DOHH2 (cell line): ENCODE results near the gene MRPL17.

ENCODE experiments used
- H3F3A ChIP-seq: fragments of 200-600 bp; sonication (generic), shearing (Covaris generic); 2 replicates; pipeline ENCODE4 v1.6.0; 2016; ENCODE audit warnings: antibody characterized with exemption, mild to moderate bottlenecking; ENCODE audit not compliant: control insufficient read depth, insufficient read depth
- H3K27ac ChIP-seq: fragments of 200-600 bp; sonication (generic); 2 replicates; pipeline ENCODE4 v1.5.1; 2014; ENCODE audit warnings: low read depth, mild to moderate bottlenecking, low read length, moderate library complexity
- H3K27me3 ChIP-seq: fragments of 200-600 bp; sonication (generic); 2 replicates; pipeline ENCODE4 v1.6.1; 2014; ENCODE audit warnings: mild to moderate bottlenecking, low read length, mixed read lengths; ENCODE audit not compliant: control insufficient read depth
- H3K36me3 ChIP-seq: fragments of 200-600 bp; sonication (generic); 2 replicates; pipeline ENCODE4 v1.6.1; 2014; ENCODE audit warnings: mild to moderate bottlenecking, low read length, moderate library complexity, mixed read lengths; ENCODE audit not compliant: control insufficient read depth
- H3K4me1 ChIP-seq: fragments of 200-600 bp; sonication (generic); 2 replicates; pipeline ENCODE4 v1.6.1; 2014; ENCODE audit warnings: mild to moderate bottlenecking, low read length, mixed read lengths; ENCODE audit not compliant: control insufficient read depth
- H3K4me2 ChIP-seq: fragments of 200-600 bp; sonication (generic); 2 replicates; pipeline ENCODE4 v1.6.0; 2014; ENCODE audit warnings: mild to moderate bottlenecking, low read length, moderate library complexity
- H3K4me3 ChIP-seq: fragments of 200-600 bp; sonication (generic); 2 replicates; pipeline ENCODE4 v1.5.1; 2014; ENCODE audit warnings: mild to moderate bottlenecking, low read length, mixed read lengths
- H3K79me2 ChIP-seq: fragments of 200-600 bp; sonication (generic); 2 replicates; pipeline ENCODE4 v1.6.1; 2014; ENCODE audit warnings: mild to moderate bottlenecking, low read length, mixed read lengths; ENCODE audit not compliant: control insufficient read depth
- H3K9me2 ChIP-seq: fragments of 200-600 bp; sonication (generic); replicated peaks from 2 replicates; pipeline ENCODE4 v1.6.1; 2014; ENCODE audit warnings: mild to moderate bottlenecking, low read length, mixed read lengths; ENCODE audit not compliant: control insufficient read depth
- H3K9me3 ChIP-seq: fragments of 200-600 bp; sonication (generic); 2 replicates; pipeline ENCODE4 v1.6.1; 2014; ENCODE audit warnings: antibody characterized with exemption, low read length, mixed read lengths; ENCODE audit not compliant: control insufficient read depth, insufficient read depth
- H4K20me1 ChIP-seq: fragments of 200-600 bp; sonication (generic); 2 replicates; pipeline ENCODE4 v1.6.0; 2014; ENCODE audit warnings: low read depth, mild to moderate bottlenecking, antibody characterized with exemption, low read length, moderate library complexity; ENCODE audit not compliant: control insufficient read depth, insufficient read depth
- EZH2phosphoT487 ChIP-seq: fragments of 200-600 bp; sonication (generic); IDR thresholded peaks from 2 replicates; pipeline ENCODE4 v1.6.1; 2017; ENCODE audit warnings: borderline replicate concordance, mild to moderate bottlenecking, antibody characterized with exemption, low read length, moderate library complexity, mixed read lengths
- TF ChIP-seq, protein P1 (sequence below): fragments of 200-600 bp; sonication (generic); IDR thresholded peaks from one replicate; pipeline ENCODE4 v1.5.1; 2014; ENCODE audit warnings: antibody characterized with exemption, mild to moderate bottlenecking, low read depth, low read length; ENCODE audit not compliant: poor library complexity, severe bottlenecking

The MRPL17 gene

DNA sequence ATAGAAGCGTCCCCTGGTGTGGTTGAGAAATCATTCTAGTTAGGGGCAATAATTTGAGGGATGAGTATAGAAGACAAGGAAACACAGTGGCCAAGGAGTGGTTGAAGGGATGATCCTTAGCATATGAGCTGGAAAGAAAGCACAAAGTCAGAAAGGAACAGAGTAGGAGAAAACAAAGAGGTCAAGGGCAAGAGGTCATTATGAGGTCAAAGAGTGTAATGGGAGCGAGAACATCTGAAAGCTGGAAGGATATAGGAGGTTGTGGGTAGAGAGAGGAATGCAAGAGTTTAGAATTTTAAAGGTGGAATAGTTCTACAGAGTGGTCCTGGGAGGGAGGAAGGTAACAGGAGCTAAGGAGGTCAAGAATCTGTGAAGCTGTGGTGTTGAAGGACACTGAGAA, 29.5 kb downstream of the MRPL17 start:
- Histone ChIP-seq H3K9me2 (no peaks in the 10 kb centered on the region), H4K20me1 (no peaks in the 10 kb centered on the region), H3K79me2 (no peaks in the 10 kb centered on the region), H3K4me2 (no peak overlapping the region), H3K4me1 (no peaks in the 10 kb centered on the region), H3K27me3 (peaks cover 33% of the 10 kb centered on the region), H3F3A (no peaks in the 10 kb centered on the region), H3K9me3 (no peaks in the 10 kb centered on the region), H3K36me3 (no peaks in the 10 kb centered on the region), H3K27ac (no peak overlapping the region), H3K4me3 (no peak overlapping the region)
- no peak for TF ChIP-seq EZH2phosphoT487
- TF ChIP-seq, protein P1, sequence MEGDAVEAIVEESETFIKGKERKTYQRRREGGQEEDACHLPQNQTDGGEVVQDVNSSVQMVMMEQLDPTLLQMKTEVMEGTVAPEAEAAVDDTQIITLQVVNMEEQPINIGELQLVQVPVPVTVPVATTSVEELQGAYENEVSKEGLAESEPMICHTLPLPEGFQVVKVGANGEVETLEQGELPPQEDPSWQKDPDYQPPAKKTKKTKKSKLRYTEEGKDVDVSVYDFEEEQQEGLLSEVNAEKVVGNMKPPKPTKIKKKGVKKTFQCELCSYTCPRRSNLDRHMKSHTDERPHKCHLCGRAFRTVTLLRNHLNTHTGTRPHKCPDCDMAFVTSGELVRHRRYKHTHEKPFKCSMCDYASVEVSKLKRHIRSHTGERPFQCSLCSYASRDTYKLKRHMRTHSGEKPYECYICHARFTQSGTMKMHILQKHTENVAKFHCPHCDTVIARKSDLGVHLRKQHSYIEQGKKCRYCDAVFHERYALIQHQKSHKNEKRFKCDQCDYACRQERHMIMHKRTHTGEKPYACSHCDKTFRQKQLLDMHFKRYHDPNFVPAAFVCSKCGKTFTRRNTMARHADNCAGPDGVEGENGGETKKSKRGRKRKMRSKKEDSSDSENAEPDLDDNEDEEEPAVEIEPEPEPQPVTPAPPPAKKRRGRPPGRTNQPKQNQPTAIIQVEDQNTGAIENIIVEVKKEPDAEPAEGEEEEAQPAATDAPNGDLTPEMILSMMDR = no peak

DNA sequence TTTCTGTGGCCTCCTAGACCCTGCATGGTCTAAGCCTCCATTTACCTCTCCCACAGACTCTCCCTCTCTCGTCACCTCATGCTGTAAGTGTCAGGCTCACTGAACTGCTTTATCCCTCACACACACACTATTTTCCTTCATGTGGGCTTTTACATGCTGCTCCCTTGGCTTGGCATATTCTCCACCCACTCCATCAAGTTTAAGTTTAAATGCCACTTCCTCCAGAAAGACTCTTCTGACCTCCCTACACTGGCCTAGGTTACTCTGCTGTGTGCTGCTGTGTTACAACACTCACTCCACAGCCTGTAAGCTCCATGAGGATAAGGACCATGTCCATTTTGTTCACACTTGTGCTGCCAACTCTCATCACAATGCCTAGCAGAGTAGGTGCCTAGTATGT, 30.0 kb downstream of the MRPL17 start:
- no peaks in the 10 kb centered on the region for H3F3A ChIP-seq
- no peaks in the 10 kb centered on the region for H3K9me2 ChIP-seq
- no peaks in the 10 kb centered on the region for H3K36me3 ChIP-seq
- no peak overlapping the region for H3K27ac ChIP-seq
- H3K4me3 ChIP-seq = no peak overlapping the region
- H3K79me2 ChIP-seq = no peaks in the 10 kb centered on the region
- no peaks in the 10 kb centered on the region for H3K4me1 ChIP-seq
- no peaks in the 10 kb centered on the region for H4K20me1 ChIP-seq
- H3K4me2 ChIP-seq = no peak overlapping the region
- H3K27me3 ChIP-seq = peaks cover 29% of the 10 kb centered on the region
- no peak for TF ChIP-seq EZH2phosphoT487
- TF ChIP-seq, protein P1 = no peak
- no peaks in the 10 kb centered on the region for H3K9me3 ChIP-seq

GRCh38 chr11:6652182-6652581, 31.0 kb downstream of the MRPL17 start:
- Histone ChIP-seq H3K36me3 (no peaks in the 10 kb centered on the region), H3F3A (no peaks in the 10 kb centered on the region), H3K27ac (no peak overlapping the region), H3K4me1 (peaks cover 4% of the 10 kb centered on the region), H3K27me3 (peaks cover 29% of the 10 kb centered on the region), H3K79me2 (no peaks in the 10 kb centered on the region), H3K9me3 (no peaks in the 10 kb centered on the region), H3K4me3 (no peak overlapping the region), H3K9me2 (no peaks in the 10 kb centered on the region), H4K20me1 (no peaks in the 10 kb centered on the region), H3K4me2 (no peak overlapping the region)
- no peak for TF ChIP-seq EZH2phosphoT487
- TF ChIP-seq, protein P1 = no peak

- no peak overlapping the region for H3K27ac ChIP-seq
- no peaks in the 10 kb centered on the region for H4K20me1 ChIP-seq
These were observed 32.2 kb downstream of the MRPL17 start for GRCh38 chr11:6650980-6651379.

More at GRCh38 chr11:6650980-6651379, 32.2 kb downstream of the MRPL17 start:
- H3K4me3 ChIP-seq = no peak overlapping the region
- H3K9me2 ChIP-seq = no peaks in the 10 kb centered on the region
- no peaks in the 10 kb centered on the region for H3F3A ChIP-seq
- TF ChIP-seq, protein P1 = no peak
- no peak for TF ChIP-seq EZH2phosphoT487
- no peak overlapping the region for H3K4me2 ChIP-seq
- no peaks in the 10 kb centered on the region for H3K79me2 ChIP-seq
- H3K36me3 ChIP-seq = no peaks in the 10 kb centered on the region
- peaks cover 16% of the 10 kb centered on the region for H3K4me1 ChIP-seq
- peaks cover 19% of the 10 kb centered on the region for H3K27me3 ChIP-seq
- H3K9me3 ChIP-seq = no peaks in the 10 kb centered on the region
